Naive B cell (primary cell): ENCODE data around the gene PARP8. TPM values are rescaled to one million over a fixed set of nuclear protein-coding genes. Genes with fewer than 3 reads are reported as not detected.

Experiments
- ATAC-seq, 2 donors: fragments of 150-1000 bp; cut with Tn5 transposase; 2 replicates each; pipeline ENCODE4 v1.10.0; 2021; ENCODE audit warnings: low read depth in 2 of 2, mild to moderate bottlenecking in 2 of 2, moderate library complexity in 2 of 2
- DNase-seq: peaks from one replicate; pipeline ENCODE4 v3.0.0; 2022
- H3K27ac Mint-ChIP-seq, 6 donors: one replicate each; pipeline ENCODE4 v1.8.0; 2020 to 2022; ENCODE audit warnings: mild to moderate bottlenecking in 6 of 6, mixed read lengths in 6 of 6, moderate library complexity in 5 of 6, inconsistent platforms in 2 of 6
- H3K27me3 Mint-ChIP-seq, 3 donors: one replicate each; pipeline ENCODE4 v1.8.0; 2021 to 2022; ENCODE audit warnings: mixed read lengths in 3 of 3, mild to moderate bottlenecking in 1 of 3
- H3K36me3 Mint-ChIP-seq, 2 donors: one replicate each; pipeline ENCODE4 v1.8.0; 2020 to 2022; ENCODE audit warnings: mixed read lengths in 2 of 2, inconsistent platforms in 1 of 2, mild to moderate bottlenecking in 1 of 2
- H3K4me1 Mint-ChIP-seq, 3 donors: one replicate each; pipeline ENCODE4 v1.8.0; 2020 to 2022; ENCODE audit warnings: mixed read lengths in 3 of 3, inconsistent platforms in 1 of 3, mild to moderate bottlenecking in 1 of 3, moderate library complexity in 1 of 3
- H3K4me3 Mint-ChIP-seq, 8 donors: one replicate each; pipeline ENCODE4 v1.8.0; 2020 to 2022; ENCODE audit warnings: mild to moderate bottlenecking in 8 of 8, mixed read lengths in 8 of 8, moderate library complexity in 8 of 8, inconsistent platforms in 2 of 8
- H3K9me3 Mint-ChIP-seq, 7 donors: one replicate each; pipeline ENCODE4 v1.8.0; 2020 to 2022; ENCODE audit warnings: mixed read lengths in 7 of 7, mild to moderate bottlenecking in 5 of 7, inconsistent platforms in 2 of 7, moderate library complexity in 1 of 7
- polyA plus RNA-seq, 6 donors: library from polyadenylated mRNA; unstranded; fragments of 300-500 nt; fragmentation: Illumina TruSeq; gene quantifications; one replicate each; pipeline ENCODE4 v1.2.3, GENCODE V29; 2021; ENCODE audit warnings: low read depth in 6 of 6

PARP8 gene
- polyA plus RNA-seq, 6 donors from 2014 or later, result 10.1 to 63.7 (median 46.9) TPM

DNA sequence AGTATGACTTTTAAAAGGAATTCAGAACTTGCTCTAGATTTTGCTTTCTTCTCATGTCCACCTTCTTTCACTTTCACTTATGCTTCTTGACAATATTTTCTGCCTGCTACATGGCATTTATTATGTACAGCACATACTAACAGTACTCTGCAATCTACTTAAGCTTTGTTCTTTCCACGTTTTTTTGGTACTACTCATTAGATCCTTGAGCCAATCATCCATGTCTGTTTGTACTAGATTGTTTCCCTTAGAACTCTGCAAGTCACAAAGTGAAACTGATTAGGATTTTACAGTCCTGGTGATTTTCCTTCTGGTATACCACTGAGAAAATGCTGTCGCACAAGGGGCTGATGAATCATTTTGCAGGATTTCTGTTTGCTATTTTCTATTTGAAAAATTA, 78.3 kb downstream of the PARP8 start:
- H3K27ac Mint-ChIP-seq, result peak overlapping the region in 4 of 6 donors; percentile 29 to 72 (median 52)
- no peak for DNase-seq
- peaks cover 0 to 5% (median 0%) of the 10 kb centered on the region in 7 donors for H3K9me3 Mint-ChIP-seq

DNA sequence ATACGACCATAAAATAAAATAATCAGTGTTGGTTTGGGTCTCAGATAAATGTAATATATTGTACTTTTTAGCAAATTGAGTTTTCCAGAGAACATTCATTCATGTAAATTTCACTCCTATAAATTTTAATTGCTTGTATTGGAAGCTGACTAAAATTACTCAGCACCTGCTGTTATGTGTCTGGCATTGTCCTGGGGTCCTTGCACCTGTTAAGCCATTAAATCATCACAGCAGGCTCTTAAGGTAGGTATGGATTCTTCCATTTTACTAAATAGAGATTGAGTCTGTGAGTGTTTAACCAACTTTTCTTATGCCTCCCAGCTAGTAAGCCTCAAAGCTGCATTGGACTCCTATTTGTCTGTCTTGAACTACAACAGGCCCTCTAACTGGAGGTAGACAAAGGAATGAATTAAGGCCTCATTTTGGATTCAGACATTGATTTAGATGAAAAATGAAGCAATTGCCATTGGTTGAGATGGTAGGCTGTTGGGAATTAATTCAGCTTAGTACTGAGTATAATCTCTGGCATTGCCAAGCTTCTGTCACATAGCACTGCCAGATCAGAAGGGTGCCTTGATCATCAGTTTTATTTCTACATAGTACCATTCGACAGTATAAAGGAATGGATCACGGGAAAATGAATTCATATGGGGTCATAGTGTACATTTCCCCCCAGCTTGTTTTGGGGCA, 78.9 kb downstream of the PARP8 start:
- peaks cover 0 to under 1% of the 10 kb centered on the region in 2 donors for H3K36me3 Mint-ChIP-seq
- DNase-seq, result no peak
- peak overlapping the region in 2 of 6 donors; percentile 52 to 65 for H3K27ac Mint-ChIP-seq

More for the DNA sequence above, 78.3 kb downstream of the PARP8 start:
- peak; percentile 34 to 44 for ATAC-seq
- Mint-ChIP-seq H3K36me3 (peaks cover 0 to 5% of the 10 kb centered on the region in 2 donors), H3K4me1 (peaks cover 48 to 55% (median 51%) of the 10 kb centered on the region in 3 donors), H3K4me3 (peak overlapping the region; percentile 36 to 92 (median 74)), H3K27me3 (no peaks in the 10 kb centered on the region)

GRCh38 chr5:50749181-50749580, 82.7 kb downstream of the PARP8 start:
- peaks cover 0 to 5% of the 10 kb centered on the region in 2 donors for H3K36me3 Mint-ChIP-seq
- ATAC-seq, result no peak
- H3K27ac Mint-ChIP-seq, result peak overlapping the region in 2 of 6 donors; percentile 39 to 44
- no peak for DNase-seq
- no peak overlapping the region for H3K4me3 Mint-ChIP-seq
- no peaks in the 10 kb centered on the region for H3K9me3 Mint-ChIP-seq
- H3K4me1 Mint-ChIP-seq, result peaks cover 25 to 37% (median 31%) of the 10 kb centered on the region in 3 donors
- no peaks in the 10 kb centered on the region for H3K27me3 Mint-ChIP-seq

More for the DNA sequence above, 78.9 kb downstream of the PARP8 start:
- peaks cover 46 to 54% (median 53%) of the 10 kb centered on the region in 3 donors for H3K4me1 Mint-ChIP-seq
- peak overlapping the region in 7 of 8 donors; percentile 36 to 92 (median 78) for H3K4me3 Mint-ChIP-seq
- peaks cover 0 to under 1% (median 0%) of the 10 kb centered on the region in 7 donors for H3K9me3 Mint-ChIP-seq
- no peak for ATAC-seq
- H3K27me3 Mint-ChIP-seq, result no peaks in the 10 kb centered on the region

DNA sequence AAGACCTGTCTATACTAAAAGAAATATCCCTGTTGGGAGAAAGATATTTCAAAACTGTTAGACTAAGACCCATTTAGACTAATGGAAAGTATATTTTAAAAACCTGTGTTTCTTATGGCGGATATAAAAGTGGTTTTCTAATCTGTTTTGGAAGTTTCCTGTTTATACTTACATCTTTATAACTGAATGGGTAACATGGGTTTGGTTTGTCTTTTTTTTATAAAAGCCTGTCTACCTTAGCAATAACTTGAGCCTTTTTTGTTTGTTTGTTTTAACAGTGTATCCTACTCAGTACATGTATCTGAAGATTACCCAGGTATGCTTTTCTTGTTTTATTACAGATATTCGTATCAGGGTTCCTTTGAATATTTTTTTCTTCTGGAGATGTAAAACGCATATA, 83.4 kb downstream of the PARP8 start:
- H3K4me3 Mint-ChIP-seq, result no peak overlapping the region
- H3K27ac Mint-ChIP-seq, result peak overlapping the region in 4 of 6 donors; percentile 16 to 36 (median 29)
- no peak for ATAC-seq
- peaks cover 0 to under 1% (median 0%) of the 10 kb centered on the region in 7 donors for H3K9me3 Mint-ChIP-seq
- DNase-seq, result no peak
- no peaks in the 10 kb centered on the region for H3K27me3 Mint-ChIP-seq
- peaks cover 21 to 30% (median 24%) of the 10 kb centered on the region in 3 donors for H3K4me1 Mint-ChIP-seq
- peaks cover 0 to 5% of the 10 kb centered on the region in 2 donors for H3K36me3 Mint-ChIP-seq

DNA sequence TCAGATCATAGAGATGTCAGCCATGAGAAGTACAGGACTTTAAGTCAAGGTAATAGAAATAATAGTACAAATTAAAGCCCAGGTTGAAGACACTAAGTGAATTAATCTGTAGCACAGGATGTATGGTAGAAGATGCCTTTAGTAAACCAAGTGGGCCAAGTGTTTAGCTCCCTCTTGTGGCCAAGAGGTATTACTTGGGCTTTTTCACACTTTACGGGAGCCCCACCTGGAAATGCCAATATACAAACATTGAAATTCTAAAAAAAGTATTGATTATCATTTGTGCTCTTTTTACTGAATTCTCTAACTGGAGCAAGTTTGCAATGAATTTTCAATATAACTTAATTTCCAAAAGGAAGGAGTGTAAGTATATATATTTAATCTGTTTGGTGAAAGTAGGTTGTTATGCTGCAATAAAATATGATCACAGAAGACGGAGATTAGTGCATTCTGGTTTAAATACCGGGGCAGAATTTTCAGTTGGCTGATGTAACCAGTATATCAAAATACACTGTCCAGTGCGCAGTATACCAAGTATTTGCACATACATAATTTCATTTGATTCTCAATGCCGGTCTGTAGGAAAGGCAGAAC, 84.7 kb downstream of the PARP8 start:
- Mint-ChIP-seq H3K36me3 (peaks cover 0 to 5% of the 10 kb centered on the region in 2 donors), H3K4me1 (peaks cover 17 to 28% (median 26%) of the 10 kb centered on the region in 3 donors), H3K27me3 (no peaks in the 10 kb centered on the region), H3K9me3 (peaks cover 0 to 5% (median 0%) of the 10 kb centered on the region in 7 donors), H3K4me3 (no peak overlapping the region), H3K27ac (peak overlapping the region in 5 of 6 donors; percentile 14 to 85 (median 43))
- DNase-seq (peak; percentile 55), ATAC-seq (peak; percentile 87 to 95)

DNA sequence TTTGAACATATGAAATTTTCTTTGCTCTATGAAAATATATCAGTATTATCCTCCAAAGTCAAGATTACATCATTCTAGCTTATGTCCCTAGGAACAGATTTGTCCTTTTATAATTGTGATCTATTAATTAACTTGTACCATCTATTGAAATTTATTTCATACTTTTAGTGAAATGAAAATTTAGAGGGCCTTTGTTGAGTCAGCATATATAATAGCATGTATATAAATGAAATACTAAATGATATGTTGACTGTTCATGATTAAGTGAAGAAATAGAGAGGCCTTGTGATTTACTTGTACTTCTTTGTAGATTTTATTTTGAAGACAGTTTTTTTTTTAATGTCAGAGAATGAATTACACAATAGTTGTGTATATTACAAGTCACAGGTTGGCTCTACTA, 86.4 kb downstream of the PARP8 start:
- Mint-ChIP-seq H3K27me3 (no peaks in the 10 kb centered on the region), H3K4me3 (no peak overlapping the region), H3K9me3 (peaks cover 0 to 5% (median 0%) of the 10 kb centered on the region in 7 donors), H3K4me1 (peaks cover 14 to 33% (median 26%) of the 10 kb centered on the region in 3 donors), H3K36me3 (peaks cover 0 to 5% of the 10 kb centered on the region in 2 donors), H3K27ac (peak overlapping the region in 2 of 6 donors; percentile 19 to 24)
- ATAC-seq (no peak), DNase-seq (no peak)

- ATAC-seq (no peak), DNase-seq (no peak)
- Mint-ChIP-seq H3K36me3 (peaks cover 10 to 19% of the 10 kb centered on the region in 2 donors), H3K4me1 (peaks cover 11 to 13% (median 12%) of the 10 kb centered on the region in 3 donors), H3K27ac (no peak overlapping the region), H3K27me3 (no peaks in the 10 kb centered on the region), H3K4me3 (no peak overlapping the region), H3K9me3 (peaks cover 0 to 5% (median 0%) of the 10 kb centered on the region in 7 donors)
These were observed 93.3 kb downstream of the PARP8 start for GRCh38 chr5:50759526-50760270.

GRCh38 chr5:50763351-50763750, 96.9 kb downstream of the PARP8 start:
- Mint-ChIP-seq H3K27ac (no peak overlapping the region), H3K4me1 (peaks cover 0 to 7% (median 0%) of the 10 kb centered on the region in 3 donors)
- no peak for ATAC-seq

GRCh38 chr5:50763846-50764245, 97.4 kb downstream of the PARP8 start:
- no peaks in the 10 kb centered on the region for H3K27me3 Mint-ChIP-seq
- H3K36me3 Mint-ChIP-seq, result peaks cover 18 to 25% of the 10 kb centered on the region in 2 donors
- H3K9me3 Mint-ChIP-seq, result no peaks in the 10 kb centered on the region
- ATAC-seq, result no peak
- peaks cover 0 to 11% (median 0%) of the 10 kb centered on the region in 3 donors for H3K4me1 Mint-ChIP-seq
- H3K27ac Mint-ChIP-seq, result no peak overlapping the region
- H3K4me3 Mint-ChIP-seq, result no peak overlapping the region
- DNase-seq, result no peak

More at GRCh38 chr5:50763351-50763750, 96.9 kb downstream of the PARP8 start:
- H3K27me3 Mint-ChIP-seq, result no peaks in the 10 kb centered on the region
- no peaks in the 10 kb centered on the region for H3K9me3 Mint-ChIP-seq
- peaks cover 18 to 25% of the 10 kb centered on the region in 2 donors for H3K36me3 Mint-ChIP-seq
- no peak for DNase-seq
- H3K4me3 Mint-ChIP-seq, result no peak overlapping the region

DNA sequence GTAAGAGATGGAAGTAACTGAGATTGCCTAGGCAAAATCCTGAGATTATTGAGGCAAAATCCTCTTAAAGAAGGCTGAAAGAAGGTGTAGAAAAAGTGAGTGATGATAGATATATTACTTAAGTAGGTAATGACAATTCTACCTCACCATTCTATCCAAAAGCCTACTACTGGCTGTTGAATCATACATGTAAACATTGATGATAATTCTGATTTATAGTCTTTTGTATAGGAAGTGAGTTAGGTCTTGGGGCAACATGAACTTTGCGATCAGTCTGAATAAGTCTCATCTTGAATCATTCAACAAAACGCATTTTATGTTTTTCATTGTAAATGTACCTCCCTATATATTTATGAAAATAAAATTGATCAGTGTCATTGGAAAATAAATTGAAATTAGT, 99.6 kb downstream of the PARP8 start:
- H3K9me3 Mint-ChIP-seq, result no peaks in the 10 kb centered on the region
- H3K36me3 Mint-ChIP-seq, result peaks cover 21 to 26% of the 10 kb centered on the region in 2 donors
- H3K4me1 Mint-ChIP-seq, result peaks cover 0 to 12% (median 4%) of the 10 kb centered on the region in 3 donors
- H3K27ac Mint-ChIP-seq, result no peak overlapping the region
- no peak overlapping the region for H3K4me3 Mint-ChIP-seq
- ATAC-seq (no peak), DNase-seq (no peak)
- no peaks in the 10 kb centered on the region for H3K27me3 Mint-ChIP-seq

- no peak overlapping the region for H3K4me3 Mint-ChIP-seq
These were observed 100.0 kb downstream of the PARP8 start for GRCh38 chr5:50766462-50766861.

GRCh38 chr5:50766967-50767366, 100.5 kb downstream of the PARP8 start:
- Mint-ChIP-seq H3K36me3 (peaks cover 23 to 30% of the 10 kb centered on the region in 2 donors), H3K4me1 (peaks cover 3 to 12% (median 4%) of the 10 kb centered on the region in 3 donors), H3K9me3 (no peaks in the 10 kb centered on the region), H3K27ac (peak overlapping the region in 3 of 6 donors; percentile 59 to 79 (median 60)), H3K4me3 (no peak overlapping the region), H3K27me3 (no peaks in the 10 kb centered on the region)
- ATAC-seq (no peak), DNase-seq (no peak)

More at GRCh38 chr5:50766462-50766861, 100.0 kb downstream of the PARP8 start:
- H3K9me3 Mint-ChIP-seq, result no peaks in the 10 kb centered on the region
- no peaks in the 10 kb centered on the region for H3K27me3 Mint-ChIP-seq
- DNase-seq, result no peak
- H3K36me3 Mint-ChIP-seq, result peaks cover 21 to 26% of the 10 kb centered on the region in 2 donors
- H3K27ac Mint-ChIP-seq, result peak overlapping the region in 1 of 6 donors; percentile 79
- no peak for ATAC-seq
- H3K4me1 Mint-ChIP-seq, result peaks cover 0 to 12% (median 4%) of the 10 kb centered on the region in 3 donors

DNA sequence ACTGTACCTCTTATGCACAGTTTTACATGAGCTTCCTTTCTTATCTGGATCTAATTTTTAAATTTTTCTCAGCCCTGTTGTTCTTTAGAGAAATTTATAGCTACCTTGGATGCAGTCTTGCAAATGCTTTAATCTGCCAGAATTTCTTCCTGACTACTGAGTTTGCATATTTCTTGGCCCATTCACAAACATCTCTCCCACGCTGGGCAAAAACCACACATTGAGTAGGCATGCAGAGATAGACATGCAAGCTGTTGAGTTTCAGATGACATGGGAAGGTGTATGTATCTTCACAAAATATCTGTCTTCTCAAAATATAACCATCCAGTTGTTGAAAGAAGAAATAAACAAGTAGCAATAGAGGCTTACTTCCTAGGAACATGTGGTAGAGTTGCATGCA, 101.2 kb downstream of the PARP8 start:
- H3K36me3 Mint-ChIP-seq, result peaks cover 19 to 33% of the 10 kb centered on the region in 2 donors
- no peaks in the 10 kb centered on the region for H3K9me3 Mint-ChIP-seq
- DNase-seq, result no peak
- no peaks in the 10 kb centered on the region for H3K27me3 Mint-ChIP-seq
- peaks cover 4 to 12% (median 4%) of the 10 kb centered on the region in 3 donors for H3K4me1 Mint-ChIP-seq
- no peak overlapping the region for H3K4me3 Mint-ChIP-seq
- ATAC-seq, result no peak
- H3K27ac Mint-ChIP-seq, result peak overlapping the region in 1 of 6 donors; percentile 15
